GM21786 (cell line): Measurements from ENCODE around the gene ITGB4.
"Not testable (repeated sequence)": the region's sequence is repeated elsewhere in the genome, so short reads cannot be mapped to it uniquely, and the experiment has no call there.

ENCODE experiments used
- ATAC-seq: cut with Tn5 transposase; IDR thresholded peaks from one replicate; pipeline ENCODE4 v1.9.1; 2021; ENCODE audit not compliant: unreplicated experiment

ITGB4 gene

GRCh38 chr17:75752802-75753513, 31.7 kb downstream of the ITGB4 start:
- ATAC-seq = no peak

- no peak for ATAC-seq
Measured at GRCh38 chr17:75753514-75754377, 32.5 kb downstream of the ITGB4 start.

- no peak for ATAC-seq
Measured at GRCh38 chr17:75754378-75755204, 33.3 kb downstream of the ITGB4 start.

GRCh38 chr17:75755205-75755901, 34.1 kb downstream of the ITGB4 start:
- ATAC-seq = no peak

GRCh38 chr17:75755990-75756389, 34.7 kb downstream of the ITGB4 start:
- no peak for ATAC-seq

GRCh38 chr17:75756451-75757085, 35.3 kb downstream of the ITGB4 start:
- no peak for ATAC-seq

- no peak for ATAC-seq
Measured at GRCh38 chr17:75757086-75757681, 35.9 kb downstream of the ITGB4 start.

- ATAC-seq = no peak
Measured at GRCh38 chr17:75758131-75758905, 37.1 kb downstream of the ITGB4 start.

- ATAC-seq = no peak
Measured at GRCh38 chr17:75759457-75759856, 38.2 kb downstream of the ITGB4 start.

- ATAC-seq = not testable (repeated sequence)
Measured at GRCh38 chr17:75759978-75760640, 38.9 kb downstream of the ITGB4 start.

GRCh38 chr17:75762513-75763268, 41.4 kb downstream of the ITGB4 start:
- ATAC-seq = no peak

- ATAC-seq = no peak
Measured at GRCh38 chr17:75763269-75763607, 42.0 kb downstream of the ITGB4 start.

- no peak for ATAC-seq
Measured at GRCh38 chr17:75763613-75764416, 42.6 kb downstream of the ITGB4 start.

- no peak for ATAC-seq
Measured at GRCh38 chr17:75764417-75764710, 43.1 kb downstream of the ITGB4 start.

GRCh38 chr17:75764711-75765421, 43.6 kb downstream of the ITGB4 start, which contains the start of gene GALK1:
Gene GALK1 (minus strand): TSS chr17:75765192. CDS start chr17:75765136, 56 bp downstream.
- ATAC-seq = peak; percentile 72

GRCh38 chr17:75765981-75766380, 44.7 kb downstream of the ITGB4 start:
- no peak for ATAC-seq

GRCh38 chr17:75767881-75768280, 46.6 kb downstream of the ITGB4 start:
- no peak for ATAC-seq
